Stomach (tissue), 4 donors: Measurements from ENCODE around the gene PLA2G4A.

Experiments used
- CTCF ChIP-seq, 7 experiments: fragments of 450-650 bp in 4 of 7; fragments of 200-600 bp in 3 of 7; sonication (generic) in 3 of 7; IDR thresholded peaks; one replicate each; pipeline ENCODE4 v1.5.1; 2016 to 2019; ENCODE audit warnings: antibody characterized with exemption in 7 of 7, control low read depth in 2 of 7, mild to moderate bottlenecking in 1 of 7
- POLR2A ChIP-seq, 4 donors: fragments of 450-650 bp; IDR thresholded peaks; one replicate each; pipeline ENCODE4 v1.6.1; 2016; ENCODE audit warnings: antibody characterized with exemption in 4 of 4, control low read depth in 2 of 4, mild to moderate bottlenecking in 1 of 4, moderate library complexity in 1 of 4
- POLR2AphosphoS5 ChIP-seq, 3 donors: sonication (generic); formaldehyde crosslinking; IDR thresholded peaks; one replicate each; pipeline ENCODE4 v1.6.1; 2016; ENCODE audit warnings: antibody characterized with exemption in 3 of 3

- TF ChIP-seq POLR2A (IDR thresholded peaks at IDR 0.05) (no peak), CTCF (IDR thresholded peaks at IDR 0.05) (no peak), POLR2AphosphoS5 (IDR thresholded peaks at IDR 0.05) (no peak)
Measured at GRCh38 chr1:186943891-186944686, 115.3 kb downstream of the PLA2G4A start.
